SK-N-SH (cell line): ENCODE data around the gene TJP2. TPM values are rescaled to one million over a fixed set of nuclear protein-coding genes. Genes with fewer than 3 reads are reported as not detected.

ENCODE experiments used
- CTCF ChIA-PET: fragments of 300-600, 350-600 bp; formaldehyde crosslinking; extraction: SDS; loops from one replicate; lab custom pipeline; 2021; lab: Yijun Ruan, JAX
- POLR2A ChIA-PET: fragments of 350-600 bp; sonication (Branson Sonifier 250); formaldehyde crosslinking; extraction: SDS; loops from one replicate; lab custom pipeline; 2020; ENCODE audit warnings: antibody characterized with exemption, inconsistent platforms; lab: Yijun Ruan, JAX
- DNase-seq: peaks from one replicate; pipeline ENCODE4 v3.0.0; 2012
- H2AFZ ChIP-seq: fragments of 200-600 bp; sonication (generic); 2 replicates; pipeline ENCODE4 v1.8.1; 2016; ENCODE audit warnings: antibody characterized with exemption, mild to moderate bottlenecking, low read depth
- H3F3A ChIP-seq: fragments of 200-600 bp; sonication (generic); replicated peaks from 2 replicates; pipeline ENCODE3; 2016; ENCODE audit warnings: antibody characterized with exemption, mild to moderate bottlenecking; ENCODE audit not compliant: insufficient read depth
- H3K27ac ChIP-seq, 2 experiments: fragments of 200-500 bp in 1 of 2; fragments of 200-600 bp in 1 of 2; sonication (Bioruptor generic) in 1 of 2; sonication (generic), shearing (Covaris generic) in 1 of 2; 2 replicates each; pipeline versions ENCODE4 v1.5.1 to v1.6.1; 2014 to 2016; ENCODE audit warnings: low read depth in 2 of 2, inconsistent platforms in 1 of 2, low read length in 1 of 2, mild to moderate bottlenecking in 1 of 2, mixed read lengths in 1 of 2
- H3K27me3 ChIP-seq: fragments of 200-600 bp; sonication (generic), shearing (Covaris generic); 2 replicates; pipeline ENCODE4 v1.6.1; 2016; ENCODE audit warnings: mixed run types; ENCODE audit not compliant: insufficient read depth
- H3K36me3 ChIP-seq, 2 experiments: fragments of 200-500 bp in 1 of 2; fragments of 200-600 bp in 1 of 2; sonication (Bioruptor generic) in 1 of 2; sonication (generic) in 1 of 2; replicated peaks in 1 of 2; 2 replicates each; pipeline versions ENCODE3 to v1.5.1; 2014 to 2016; ENCODE audit warnings: low read length in 1 of 2, mild to moderate bottlenecking in 1 of 2; ENCODE audit not compliant: insufficient read depth in 2 of 2, control insufficient read depth in 1 of 2
- H3K4me1 ChIP-seq, 2 experiments: fragments of 200-500 bp in 1 of 2; fragments of 200-600 bp in 1 of 2; sonication (Bioruptor generic) in 1 of 2; sonication (generic), shearing (Covaris generic) in 1 of 2; 2 replicates each; pipeline versions ENCODE4 v1.5.1 to v1.6.1; 2014 to 2016; ENCODE audit warnings: low read depth in 1 of 2, low read length in 1 of 2, mixed run types in 1 of 2; ENCODE audit not compliant: insufficient read depth in 2 of 2, control insufficient read depth in 1 of 2
- H3K4me2 ChIP-seq: fragments of 200-600 bp; sonication (generic), shearing (Covaris generic); 2 replicates; pipeline ENCODE4 v1.6.1; 2017; ENCODE audit warnings: mixed run types
- H3K4me3 ChIP-seq, 2 experiments: fragments of 200-500 bp in 1 of 2; fragments of 200-600 bp in 1 of 2; sonication (Bioruptor generic) in 1 of 2; sonication (generic), shearing (Covaris generic) in 1 of 2; 2 replicates each; pipeline versions ENCODE4 v1.5.1 to v1.8.1; 2014 to 2016; ENCODE audit warnings: low read depth in 2 of 2, inconsistent platforms in 1 of 2, low read length in 1 of 2, mild to moderate bottlenecking in 1 of 2, mixed read lengths in 1 of 2, moderate library complexity in 1 of 2
- H3K79me2 ChIP-seq: fragments of 200-600 bp; sonication (generic); 2 replicates; pipeline ENCODE4 v1.8.1; 2017; ENCODE audit warnings: mild to moderate bottlenecking; ENCODE audit not compliant: insufficient read depth
- H3K9ac ChIP-seq: fragments of 200-600 bp; sonication (generic); 2 replicates; pipeline ENCODE4 v1.6.1; 2017; ENCODE audit warnings: mixed run types
- H3K9me2 ChIP-seq: fragments of 200-600 bp; sonication (generic); 2 replicates; pipeline ENCODE4 v1.6.1; 2017; ENCODE audit warnings: mixed run types
- H3K9me3 ChIP-seq: fragments of 200-600 bp; sonication (generic); 2 replicates; pipeline ENCODE4 v1.6.1; 2017; ENCODE audit warnings: mixed run types, mild to moderate bottlenecking, moderate library complexity
- H4K20me1 ChIP-seq: fragments of 200-600 bp; sonication (generic); 2 replicates; pipeline ENCODE4 v1.6.1; 2017; ENCODE audit warnings: mild to moderate bottlenecking, mixed run types; ENCODE audit not compliant: insufficient read depth
- FOSL2 ChIP-seq: IDR thresholded peaks from 2 replicates; pipeline ENCODE4 v1.4.0; 2012; ENCODE audit warnings: low read depth, mild to moderate bottlenecking, moderate library complexity, borderline replicate concordance
- MXI1 ChIP-seq: IDR thresholded peaks from 2 replicates; pipeline ENCODE4 v1.6.1; 2012; ENCODE audit warnings: mild to moderate bottlenecking, low read depth, low read length, improper control_type of control experiment
- NRF1 ChIP-seq: IDR thresholded peaks from 2 replicates; pipeline ENCODE4 v1.6.1; 2012; ENCODE audit warnings: low read depth, mild to moderate bottlenecking, low read length
- POLR2AphosphoS5 ChIP-seq: IDR thresholded peaks from 2 replicates; pipeline ENCODE4 v1.6.1; 2012; ENCODE audit warnings: low read depth, low read length
- RAD21 ChIP-seq: IDR thresholded peaks from 2 replicates; pipeline ENCODE4 v1.6.1; 2012; ENCODE audit warnings: mild to moderate bottlenecking, low read length
- RFX5 ChIP-seq: IDR thresholded peaks from 2 replicates; pipeline ENCODE4 v1.6.1; 2012; ENCODE audit warnings: mild to moderate bottlenecking, improper control_type of control experiment, low read length
- SIN3A ChIP-seq: IDR thresholded peaks from 2 replicates; pipeline ENCODE4 v1.6.1; 2012; ENCODE audit warnings: low read depth, mild to moderate bottlenecking, low read length, moderate library complexity, borderline replicate concordance
- SMC3 ChIP-seq: IDR thresholded peaks from 2 replicates; pipeline ENCODE4 v1.6.1; 2012; ENCODE audit warnings: low read depth, low read length, improper control_type of control experiment
- TCF12 ChIP-seq: IDR thresholded peaks from 2 replicates; pipeline ENCODE4 v1.4.0; 2012
- WGBS: methylation state at CpG from one replicate; pipeline ENCODE4 v1.1.6; 2017; ENCODE audit warnings: low lambda C conversion rate; 5-methylcytosine and 5-hydroxymethylcytosine counted together
- polyA plus RNA-seq, 3 experiments: library from polyadenylated mRNA; depleted of rRNA; stranded (reverse); fragments of >200 nt; gene quantifications; 2 replicates each; pipeline ENCODE4 v1.2.3, GENCODE V29; 2012
- TF ChIP-seq, protein P1 (sequence below): IDR thresholded peaks from 2 replicates; pipeline ENCODE4 v1.4.0; 2012; ENCODE audit warnings: low read depth, borderline replicate concordance
- TF ChIP-seq, protein P2 (sequence below): fragments of 150-350 bp; IDR thresholded peaks from 2 replicates; pipeline ENCODE4 v1.6.1; 2016; ENCODE audit warnings: mild to moderate bottlenecking, low read depth, low read length
- TF ChIP-seq, protein P3 (sequence below): IDR thresholded peaks from 2 replicates; pipeline ENCODE4 v1.4.0; 2012; ENCODE audit warnings: low read depth, borderline replicate concordance

TJP2 gene
- polyA plus RNA-seq, 1 of the 3 experiments (the other 2 are of a cell fraction), result 17.7 TPM

DNA sequence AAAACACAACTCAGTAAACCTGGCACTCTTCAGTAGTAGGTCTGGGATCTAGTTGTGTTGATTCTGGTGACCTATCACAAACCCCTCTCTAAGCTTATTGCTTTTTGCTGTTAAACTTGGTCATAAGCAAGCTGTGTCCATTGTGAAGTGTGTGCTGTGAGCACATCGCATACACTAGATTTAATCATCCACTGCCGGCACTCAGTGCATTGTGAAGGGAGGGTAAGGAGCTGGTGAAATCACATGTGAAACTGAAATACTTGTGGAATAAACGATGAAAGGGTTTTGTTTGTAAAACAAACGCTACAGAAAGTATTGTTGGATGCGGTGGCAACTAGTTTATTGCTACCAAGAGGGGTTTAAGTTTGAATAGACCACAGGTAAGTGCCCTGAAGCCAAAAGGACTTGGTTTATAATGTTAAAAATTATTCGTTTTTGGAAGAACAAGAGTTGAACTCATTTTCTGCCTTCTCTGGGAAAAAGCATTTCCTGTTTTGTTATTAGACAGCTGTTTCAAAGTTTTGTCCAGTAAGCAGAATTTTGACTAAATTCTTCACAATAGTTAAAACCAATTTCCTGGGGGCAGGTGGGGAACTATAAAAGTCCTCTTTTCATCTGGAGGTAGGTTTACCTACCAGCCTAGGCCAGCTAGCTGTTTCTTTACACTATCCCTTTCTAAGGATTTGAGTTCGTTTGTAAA, 24.6 kb downstream of the TJP2 start:
- H3K9me3 ChIP-seq, result no peaks in the 10 kb centered on the region
- H3K36me3 ChIP-seq, result no peaks in the 10 kb centered on the region
- ChIA-PET POLR2A (no interaction called here), CTCF (interaction anchor here (0.6 to 4.3 kb wide), 5 partner anchors 8 to 163 kb away, joined by 3 to 23 read pairs (median 5); partner anchors contain the start of gene FXN)
- no peak for DNase-seq
- H3K4me3 ChIP-seq, result no peak overlapping the region
- 81% methylated on average over 7 of the region's 7 CpGs for WGBS
- no peak overlapping the region for H2AFZ ChIP-seq
- H3F3A ChIP-seq, result peaks cover 6% of the 10 kb centered on the region
- H3K9ac ChIP-seq, result no peak overlapping the region
- no peak overlapping the region for H3K4me2 ChIP-seq
- peaks cover 18% of the 10 kb centered on the region; the same call in 1 of the 2 replicates for H4K20me1 ChIP-seq
- no peak overlapping the region for H3K27ac ChIP-seq
- TF ChIP-seq, protein P1, sequence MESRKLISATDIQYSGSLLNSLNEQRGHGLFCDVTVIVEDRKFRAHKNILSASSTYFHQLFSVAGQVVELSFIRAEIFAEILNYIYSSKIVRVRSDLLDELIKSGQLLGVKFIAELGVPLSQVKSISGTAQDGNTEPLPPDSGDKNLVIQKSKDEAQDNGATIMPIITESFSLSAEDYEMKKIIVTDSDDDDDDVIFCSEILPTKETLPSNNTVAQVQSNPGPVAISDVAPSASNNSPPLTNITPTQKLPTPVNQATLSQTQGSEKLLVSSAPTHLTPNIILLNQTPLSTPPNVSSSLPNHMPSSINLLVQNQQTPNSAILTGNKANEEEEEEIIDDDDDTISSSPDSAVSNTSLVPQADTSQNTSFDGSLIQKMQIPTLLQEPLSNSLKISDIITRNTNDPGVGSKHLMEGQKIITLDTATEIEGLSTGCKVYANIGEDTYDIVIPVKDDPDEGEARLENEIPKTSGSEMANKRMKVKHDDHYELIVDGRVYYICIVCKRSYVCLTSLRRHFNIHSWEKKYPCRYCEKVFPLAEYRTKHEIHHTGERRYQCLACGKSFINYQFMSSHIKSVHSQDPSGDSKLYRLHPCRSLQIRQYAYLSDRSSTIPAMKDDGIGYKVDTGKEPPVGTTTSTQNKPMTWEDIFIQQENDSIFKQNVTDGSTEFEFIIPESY, result no peak
- TF ChIP-seq NRF1, result no peak
- TF ChIP-seq FOSL2, result no peak
- peaks cover 74% of the 10 kb centered on the region for H3K79me2 ChIP-seq
- no peaks in the 10 kb centered on the region for H3K9me2 ChIP-seq
- no peaks in the 10 kb centered on the region; a peak in 1 of 4 replicates for H3K4me1 ChIP-seq
- no peaks in the 10 kb centered on the region for H3K27me3 ChIP-seq

DNA sequence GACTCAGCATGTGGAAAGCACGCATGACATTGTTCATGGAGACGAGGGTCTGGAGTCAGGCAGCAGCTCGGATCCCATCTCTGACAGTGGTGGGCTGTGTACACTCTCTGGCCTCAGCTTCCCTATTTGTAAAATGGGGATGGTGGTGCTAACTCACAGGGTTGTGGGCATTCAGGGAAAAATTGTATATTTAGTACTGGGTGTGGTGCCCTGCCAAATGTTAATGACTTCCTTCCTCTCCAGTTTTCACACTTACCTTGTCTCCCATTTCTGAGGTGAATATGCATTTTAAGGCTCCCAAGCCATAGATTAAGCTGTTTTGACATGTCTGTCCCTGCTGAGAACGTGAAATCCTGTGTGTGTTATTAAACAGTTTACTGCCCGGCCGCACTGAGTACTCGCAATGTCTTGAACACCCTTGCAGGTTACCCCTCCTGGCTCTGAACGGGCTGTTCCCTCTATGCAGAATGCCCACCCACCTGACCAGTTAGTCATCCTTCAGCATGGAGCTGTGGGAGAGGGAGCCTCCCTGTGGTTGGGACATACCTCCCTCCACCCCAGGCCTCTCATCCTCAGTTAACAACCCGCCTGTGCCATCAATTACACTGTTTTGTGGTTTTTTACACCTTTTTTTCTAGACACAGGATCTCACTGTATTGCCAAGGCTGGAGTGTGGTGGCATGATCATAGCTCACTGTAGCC, 25.8 kb downstream of the TJP2 start:
- Histone ChIP-seq H3F3A (no peaks in the 10 kb centered on the region), H2AFZ (no peak overlapping the region), H3K27me3 (no peaks in the 10 kb centered on the region), H3K4me3 (no peak overlapping the region), H3K4me2 (no peak overlapping the region), H4K20me1 (peaks cover 12% of the 10 kb centered on the region; the same call in 1 of the 2 replicates), H3K79me2 (peaks cover 67% of the 10 kb centered on the region), H3K27ac (no peak overlapping the region), H3K36me3 (no peaks in the 10 kb centered on the region), H3K9ac (no peak overlapping the region), H3K4me1 (no peaks in the 10 kb centered on the region), H3K9me3 (no peaks in the 10 kb centered on the region), H3K9me2 (no peaks in the 10 kb centered on the region)
- POLR2A ChIA-PET, result no interaction called here
- WGBS, result 78% methylated on average over 9 of the region's 9 CpGs
- CTCF ChIA-PET, result interaction anchor here (0.6 to 8.6 kb wide), 7 partner anchors 8 to 164 kb away, joined by 3 to 50 read pairs (median 6); partner anchors contain the start of gene FXN
- TF ChIP-seq RFX5, result no peak
- TF ChIP-seq SMC3, result no peak
- TF ChIP-seq MXI1, result no peak
- TF ChIP-seq FOSL2, result no peak
- DNase-seq, result no peak

DNA sequence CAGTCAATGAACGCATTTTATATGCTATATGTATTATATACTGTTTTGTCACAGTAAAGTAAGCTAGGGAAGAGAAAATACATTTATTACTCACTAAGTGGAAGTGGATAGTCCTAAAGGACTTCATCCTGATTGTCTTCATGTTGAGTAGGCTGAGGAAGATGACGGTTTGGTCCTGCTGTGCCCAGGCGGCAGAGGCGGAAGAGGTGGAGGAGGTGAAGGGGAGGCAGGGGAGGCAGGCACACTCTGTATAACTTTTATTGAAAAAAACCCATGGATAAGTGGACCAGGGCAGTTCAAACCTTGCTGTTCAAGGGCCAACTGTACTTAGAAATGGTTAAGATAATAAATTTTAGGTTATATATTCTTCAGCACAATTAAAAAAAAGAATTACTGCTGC, 28.5 kb downstream of the TJP2 start:
- TF ChIP-seq RAD21, result no peak
- no peak for TF ChIP-seq TCF12
- TF ChIP-seq, protein P2, sequence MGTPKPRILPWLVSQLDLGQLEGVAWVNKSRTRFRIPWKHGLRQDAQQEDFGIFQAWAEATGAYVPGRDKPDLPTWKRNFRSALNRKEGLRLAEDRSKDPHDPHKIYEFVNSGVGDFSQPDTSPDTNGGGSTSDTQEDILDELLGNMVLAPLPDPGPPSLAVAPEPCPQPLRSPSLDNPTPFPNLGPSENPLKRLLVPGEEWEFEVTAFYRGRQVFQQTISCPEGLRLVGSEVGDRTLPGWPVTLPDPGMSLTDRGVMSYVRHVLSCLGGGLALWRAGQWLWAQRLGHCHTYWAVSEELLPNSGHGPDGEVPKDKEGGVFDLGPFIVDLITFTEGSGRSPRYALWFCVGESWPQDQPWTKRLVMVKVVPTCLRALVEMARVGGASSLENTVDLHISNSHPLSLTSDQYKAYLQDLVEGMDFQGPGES, result no peak
- no peak for TF ChIP-seq POLR2AphosphoS5
- TF ChIP-seq, protein P1, result no peak
- TF ChIP-seq, protein P3, sequence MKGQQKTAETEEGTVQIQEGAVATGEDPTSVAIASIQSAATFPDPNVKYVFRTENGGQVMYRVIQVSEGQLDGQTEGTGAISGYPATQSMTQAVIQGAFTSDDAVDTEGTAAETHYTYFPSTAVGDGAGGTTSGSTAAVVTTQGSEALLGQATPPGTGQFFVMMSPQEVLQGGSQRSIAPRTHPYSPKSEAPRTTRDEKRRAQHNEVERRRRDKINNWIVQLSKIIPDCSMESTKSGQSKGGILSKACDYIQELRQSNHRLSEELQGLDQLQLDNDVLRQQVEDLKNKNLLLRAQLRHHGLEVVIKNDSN, result no peak
- no peak for TF ChIP-seq SIN3A
- no peak overlapping the region for H3K9ac ChIP-seq
- ChIA-PET POLR2A (no interaction called here), CTCF (interaction anchor here (0.8 to 8.6 kb wide), 3 partner anchors 10 to 167 kb away, joined by 3 to 50 read pairs (median 9); partner anchors contain the start of gene FXN)
- H3K4me2 ChIP-seq, result no peak overlapping the region
- no peak overlapping the region for H3K27ac ChIP-seq
- H3K9me2 ChIP-seq, result no peaks in the 10 kb centered on the region
- H3K27me3 ChIP-seq, result no peaks in the 10 kb centered on the region
- peaks cover 12% of the 10 kb centered on the region; the same call in 1 of the 2 replicates for H4K20me1 ChIP-seq
- no peak for DNase-seq
- H3K4me1 ChIP-seq, result no peaks in the 10 kb centered on the region
- no peaks in the 10 kb centered on the region for H3F3A ChIP-seq
- H3K36me3 ChIP-seq, result no peaks in the 10 kb centered on the region
- no peak overlapping the region for H3K4me3 ChIP-seq
- H2AFZ ChIP-seq, result no peak overlapping the region
- WGBS, result 96% methylated on average over 4 of the region's 4 CpGs
- no peaks in the 10 kb centered on the region for H3K9me3 ChIP-seq
- peaks cover 52% of the 10 kb centered on the region for H3K79me2 ChIP-seq
